Measurements from ENCODE around the gene FAHD2A. TPM values are rescaled to one million over a fixed set of nuclear protein-coding genes. Genes with fewer than 3 reads are reported as not detected.

The FAHD2A gene
- total and polyA plus RNA-seq, 2 of the 8 experiments (the other 6 are each of a cell fraction or from before 2014, with no cell fraction given), result 24.2 to 26.7 TPM

DNA sequence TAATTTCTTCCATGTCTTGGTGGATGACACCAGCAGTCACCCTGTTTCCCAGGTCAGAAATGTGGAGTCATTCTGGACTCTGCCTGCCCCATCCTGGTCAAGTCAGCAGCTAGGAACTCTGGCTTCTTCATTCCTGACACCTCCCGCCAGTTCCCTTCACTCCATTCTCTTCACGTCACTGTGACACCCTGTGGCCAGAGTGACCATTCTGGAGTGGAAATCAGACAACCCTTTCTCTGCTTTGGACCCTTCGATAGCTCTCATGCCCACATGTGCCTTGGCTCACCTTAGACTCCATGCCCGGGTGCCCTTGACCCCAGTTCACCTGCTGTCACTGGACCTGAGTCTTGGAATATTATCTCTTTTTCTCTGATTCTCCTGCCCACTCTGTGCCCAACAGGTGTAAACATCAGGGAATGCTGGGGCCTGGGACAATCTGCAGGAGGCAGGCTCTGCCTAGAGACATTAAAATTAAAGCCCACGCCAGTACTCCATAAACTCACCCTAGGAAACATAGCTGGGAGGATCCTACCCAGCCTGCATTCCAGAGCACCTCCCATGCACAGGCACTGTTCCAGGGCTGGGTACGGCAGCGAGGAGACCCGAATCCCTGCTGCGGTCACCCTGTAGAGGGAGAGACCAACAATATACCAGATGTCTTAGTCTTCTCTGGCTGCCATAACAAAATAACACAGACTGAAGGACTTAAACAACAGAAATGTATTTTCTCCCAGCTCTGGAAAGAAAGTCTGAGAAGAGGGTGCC, 41.1 kb upstream of the FAHD2A start (continued):
- TF ChIP-seq TAF1 (IDR thresholded peaks at IDR 0.05; ENCODE audit: low read depth, low read length), result no peak
- no peak for TF ChIP-seq BACH1 (IDR thresholded peaks at IDR 0.05; ENCODE audit: low read length)
- TF ChIP-seq, protein P1, sequence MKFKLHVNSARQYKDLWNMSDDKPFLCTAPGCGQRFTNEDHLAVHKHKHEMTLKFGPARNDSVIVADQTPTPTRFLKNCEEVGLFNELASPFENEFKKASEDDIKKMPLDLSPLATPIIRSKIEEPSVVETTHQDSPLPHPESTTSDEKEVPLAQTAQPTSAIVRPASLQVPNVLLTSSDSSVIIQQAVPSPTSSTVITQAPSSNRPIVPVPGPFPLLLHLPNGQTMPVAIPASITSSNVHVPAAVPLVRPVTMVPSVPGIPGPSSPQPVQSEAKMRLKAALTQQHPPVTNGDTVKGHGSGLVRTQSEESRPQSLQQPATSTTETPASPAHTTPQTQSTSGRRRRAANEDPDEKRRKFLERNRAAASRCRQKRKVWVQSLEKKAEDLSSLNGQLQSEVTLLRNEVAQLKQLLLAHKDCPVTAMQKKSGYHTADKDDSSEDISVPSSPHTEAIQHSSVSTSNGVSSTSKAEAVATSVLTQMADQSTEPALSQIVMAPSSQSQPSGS (IDR thresholded peaks at IDR 0.05; ENCODE audit: low read length), result no peak
